H1 (cell line): ENCODE measurements around the gene GNG12. TPM values are rescaled to one million over a fixed set of nuclear protein-coding genes. Genes with fewer than 3 reads are reported as not detected.

Source experiments
- CTCF ChIA-PET: fragments of 300-600 bp; sonication (Branson Sonifier 250); formaldehyde crosslinking; loops from one replicate; lab custom pipeline; 2021; ENCODE audit not compliant: partially characterized antibody; lab: Charles Lee
- POLR2A ChIA-PET: fragments of 300-600 bp; sonication (Branson Sonifier 250); formaldehyde crosslinking; loops from one replicate; lab custom pipeline; 2021; ENCODE audit warnings: inconsistent platforms; ENCODE audit not compliant: partially characterized antibody; lab: Charles Lee
- DNase-seq, 2 experiments: peaks; one replicate each; pipeline versions ENCODE4 v3.0.0 to v3.0.0-alpha.2; 2010 to 2022; ENCODE audit warnings: low spot score in 2 of 2, low read depth in 1 of 2, mixed read lengths in 1 of 2
- FAIRE-seq: peaks from 2 replicates; lab custom pipeline; 2011; peaks lifted over from hg19 to GRCh38; lab: Jason Lieb, UNC
- H2AFZ ChIP-seq: 2 replicates; pipeline ENCODE4 v1.8.1; 2012; ENCODE audit warnings: low read length, inconsistent platforms
- H2AK5ac ChIP-seq: 2 replicates; pipeline ENCODE4 v1.6.1; 2013; ENCODE audit warnings: low read depth, low read length
- H2BK120ac ChIP-seq: replicated peaks from 2 replicates; pipeline ENCODE3; 2013; ENCODE audit warnings: low read depth, low read length, inconsistent platforms
- H2BK12ac ChIP-seq: 2 replicates; pipeline ENCODE4 v1.6.1; 2013; ENCODE audit warnings: low read depth, low read length
- H2BK15ac ChIP-seq: 2 replicates; pipeline ENCODE4 v1.6.1; 2013; ENCODE audit warnings: low read length
- H2BK20ac ChIP-seq: 2 replicates; pipeline ENCODE4 v1.6.1; 2013; ENCODE audit warnings: low read length
- H2BK5ac ChIP-seq: 2 replicates; pipeline ENCODE4 v1.6.1; 2013; ENCODE audit warnings: low read depth, low read length
- H3K14ac ChIP-seq: 2 replicates; pipeline ENCODE4 v1.6.1; 2013; ENCODE audit warnings: inconsistent platforms; ENCODE audit not compliant: insufficient read length
- H3K18ac ChIP-seq: 2 replicates; pipeline ENCODE4 v1.6.1; 2013; ENCODE audit warnings: low read length; ENCODE audit errors: extremely low read depth
- H3K23ac ChIP-seq: 2 replicates; pipeline ENCODE4 v1.6.1; 2013; ENCODE audit warnings: inconsistent platforms; ENCODE audit not compliant: insufficient read length
- H3K23me2 ChIP-seq: 2 replicates; pipeline ENCODE4 v1.6.1; 2013; ENCODE audit warnings: low read depth, low read length
- H3K27ac ChIP-seq: 2 replicates; pipeline ENCODE4 v1.6.1; 2011; ENCODE audit warnings: low read depth, low read length, inconsistent platforms
- H3K27me3 ChIP-seq, 4 experiments: replicated peaks in 1 of 4; 1 replicate in 1 of 4; 2 replicates in 3 of 4; pipeline versions ENCODE4 v1.6.1 to v1.8.1; 2011 to 2013; ENCODE audit warnings: low read length in 3 of 4, mild to moderate bottlenecking in 3 of 4, inconsistent platforms in 2 of 4, mixed read lengths in 2 of 4, moderate library complexity in 1 of 4; ENCODE audit not compliant: control insufficient read depth in 3 of 4, insufficient read depth in 3 of 4; ENCODE audit errors: extremely low read depth in 1 of 4
- H3K36me3 ChIP-seq, 4 experiments: 2 replicates each; pipeline versions ENCODE4 v1.6.1 to v1.8.1; 2011 to 2013; ENCODE audit warnings: mild to moderate bottlenecking in 4 of 4, low read length in 3 of 4, moderate library complexity in 2 of 4, control low read depth in 1 of 4, inconsistent platforms in 1 of 4; ENCODE audit not compliant: insufficient read depth in 4 of 4, control insufficient read depth in 2 of 4
- H3K4ac ChIP-seq: replicated peaks from 2 replicates; pipeline ENCODE3; 2013; ENCODE audit warnings: low read length, low read depth, mixed read lengths, inconsistent platforms; ENCODE audit not compliant: insufficient read length
- H3K4me1 ChIP-seq, 4 experiments: replicated peaks in 1 of 4; 1 replicate in 1 of 4; 2 replicates in 3 of 4; pipeline versions ENCODE4 v1.6.1 to v1.8.1; 2011 to 2013; ENCODE audit warnings: low read length in 3 of 4, inconsistent platforms in 2 of 4, mixed read lengths in 1 of 4; ENCODE audit not compliant: insufficient read depth in 4 of 4, control insufficient read depth in 3 of 4
- H3K4me2 ChIP-seq, 2 experiments: 2 replicates each; pipeline versions ENCODE4 v1.6.1 to v1.8.1; 2011 to 2013; ENCODE audit warnings: low read depth in 2 of 2, low read length in 2 of 2, control low read depth in 1 of 2, inconsistent platforms in 1 of 2, mild to moderate bottlenecking in 1 of 2; ENCODE audit not compliant: insufficient read depth in 1 of 2
- H3K4me3 ChIP-seq, 4 experiments: fragments of 200-600, 300-600 bp in 1 of 4; sonication (generic), shearing (Covaris generic), sonication (Bioruptor Twin) in 1 of 4; 2 replicates each; pipeline versions ENCODE4 v1.5.1 to v1.8.1; 2011 to 2016; ENCODE audit warnings: low read length in 4 of 4, low read depth in 3 of 4, control low read depth in 2 of 4, inconsistent platforms in 2 of 4, mild to moderate bottlenecking in 2 of 4, mixed read lengths in 1 of 4, moderate library complexity in 1 of 4; ENCODE audit not compliant: insufficient read depth in 2 of 4; ENCODE audit errors: extremely low read depth in 1 of 4
- H3K56ac ChIP-seq: replicated peaks from 2 replicates; pipeline ENCODE3; 2013; ENCODE audit warnings: low read depth, mild to moderate bottlenecking, mixed read lengths, low read length, inconsistent platforms; ENCODE audit not compliant: insufficient read length
- H3K79me1 ChIP-seq: 2 replicates; pipeline ENCODE4 v1.6.1; 2013; ENCODE audit warnings: low read depth, low read length, control low read depth
- H3K79me2 ChIP-seq, 2 experiments: 2 replicates each; pipeline versions ENCODE4 v1.6.1 to v1.8.1; 2012 to 2013; ENCODE audit warnings: low read length in 2 of 2, mild to moderate bottlenecking in 2 of 2, inconsistent platforms in 1 of 2; ENCODE audit not compliant: insufficient read depth in 2 of 2, control insufficient read depth in 1 of 2
- H3K9ac ChIP-seq, 4 experiments: replicated peaks in 1 of 4; 1 replicate in 1 of 4; 2 replicates in 3 of 4; pipeline versions ENCODE4 v1.6.1 to v1.8.1; 2011 to 2013; ENCODE audit warnings: low read depth in 3 of 4, low read length in 3 of 4, control low read depth in 2 of 4, mild to moderate bottlenecking in 2 of 4, moderate library complexity in 2 of 4, inconsistent platforms in 1 of 4; ENCODE audit errors: extremely low read depth in 1 of 4
- H3K9me3 ChIP-seq, 2 experiments: 2 replicates each; pipeline versions ENCODE4 v1.6.1 to v1.8.1; 2012 to 2013; ENCODE audit warnings: mild to moderate bottlenecking in 2 of 2, moderate library complexity in 2 of 2, control low read depth in 1 of 2, inconsistent platforms in 1 of 2, low read depth in 1 of 2, low read length in 1 of 2, mixed read lengths in 1 of 2; ENCODE audit not compliant: insufficient read depth in 2 of 2
- H4K20me1 ChIP-seq, 2 experiments: replicated peaks in 1 of 2; 2 replicates each; pipeline versions ENCODE3 to v1.8.1; 2011 to 2013; ENCODE audit warnings: inconsistent platforms in 2 of 2, low read length in 2 of 2, mild to moderate bottlenecking in 1 of 2; ENCODE audit not compliant: insufficient read depth in 2 of 2, control insufficient read depth in 1 of 2
- H4K5ac ChIP-seq: 2 replicates; pipeline ENCODE4 v1.6.1; 2013; ENCODE audit warnings: low read length, low read depth, mixed read lengths, inconsistent platforms; ENCODE audit not compliant: insufficient read length
- H4K8ac ChIP-seq: 2 replicates; pipeline ENCODE4 v1.8.0; 2013; ENCODE audit warnings: mild to moderate bottlenecking, moderate library complexity, low read length, inconsistent platforms; ENCODE audit not compliant: insufficient read depth; ENCODE audit errors: extremely low read depth
- H4K91ac ChIP-seq: replicated peaks from 2 replicates; pipeline ENCODE3; 2013; ENCODE audit warnings: low read length, mixed read lengths, inconsistent platforms; ENCODE audit not compliant: insufficient read length
- BACH1 ChIP-seq: IDR thresholded peaks from 2 replicates; pipeline ENCODE4 v1.6.1; 2012; ENCODE audit warnings: low read length, improper control_type of control experiment
- BCL11A ChIP-seq, 2 experiments: IDR thresholded peaks; one replicate each; pipeline ENCODE4 v1.6.1; 2011; ENCODE audit warnings: low read depth in 2 of 2, low read length in 2 of 2, mild to moderate bottlenecking in 2 of 2
- BRCA1 ChIP-seq: IDR thresholded peaks from 2 replicates; pipeline ENCODE4 v1.6.1; 2012; ENCODE audit warnings: low read depth, low read length, improper control_type of control experiment
- CBX5 ChIP-seq: fragments of 300-800, 300-1000 bp; sonication (generic); IDR thresholded peaks from 2 replicates; pipeline ENCODE4 v1.7.1; 2016; ENCODE audit warnings: antibody characterized with exemption, low read length, low read depth
- CBX8 ChIP-seq: fragments of 300-800, 300-1000 bp; sonication (generic); IDR thresholded peaks from 2 replicates; pipeline ENCODE4 v1.7.1; 2016; ENCODE audit warnings: low read depth, low read length, borderline replicate concordance
- CTCF ChIP-seq, 3 experiments: IDR thresholded peaks; 1 replicate in 2 of 3; 2 replicates in 1 of 3; pipeline versions ENCODE4 v1.5.1 to v1.6.1; 2011; ENCODE audit warnings: low read length in 3 of 3, mild to moderate bottlenecking in 3 of 3, inconsistent platforms in 2 of 3, low read depth in 1 of 3, moderate library complexity in 1 of 3; ENCODE audit not compliant: insufficient read depth in 1 of 3; ENCODE audit errors: control extremely low read depth in 1 of 3
- HDAC6 ChIP-seq: IDR thresholded peaks from one replicate; pipeline ENCODE4 v1.7.1; 2012; ENCODE audit warnings: low read depth, mild to moderate bottlenecking, inconsistent platforms, low read length, moderate library complexity
- MAFK ChIP-seq: IDR thresholded peaks from 2 replicates; pipeline ENCODE4 v1.6.1; 2012; ENCODE audit warnings: low read depth, mild to moderate bottlenecking, improper control_type of control experiment, low read length
- RXRA ChIP-seq: IDR thresholded peaks from 2 replicates; pipeline ENCODE4 v1.6.1; 2011; ENCODE audit warnings: low read depth, mild to moderate bottlenecking, low read length, moderate library complexity; ENCODE audit not compliant: insufficient read depth
- TEAD4 ChIP-seq: IDR thresholded peaks from 2 replicates; pipeline ENCODE4 v1.6.1; 2012; ENCODE audit warnings: low read depth, low read length, inconsistent platforms, mixed read lengths
- USF2 ChIP-seq: IDR thresholded peaks from 2 replicates; pipeline ENCODE4 v1.6.1; 2011; ENCODE audit warnings: low read length, improper control_type of control experiment
- WGBS, 2 experiments: shearing (Covaris generic) in 1 of 2; methylation state at CpG; one replicate each; pipeline versions ENCODE4 v1.1.6 to v1.1.7; 2013 to 2015; ENCODE audit warnings: low lambda C conversion rate in 2 of 2, mixed read lengths in 2 of 2, inconsistent platforms in 1 of 2, low coverage in 1 of 2, missing lambda C conversion rate in 1 of 2; ENCODE audit not compliant: insufficient replicate concordance in 2 of 2, insufficient coverage in 1 of 2, insufficient read length in 1 of 2; ENCODE audit errors: extremely low coverage in 1 of 2, missing lambda C conversion rate in 1 of 2; 5-methylcytosine and 5-hydroxymethylcytosine counted together
- polyA plus RNA-seq, 7 experiments: library from polyadenylated mRNA; depleted of rRNA in 3 of 7; stranded (reverse) in 5 of 7; unstranded in 2 of 7; fragments of >200 nt in 5 of 7; fragments of 200-250 nt in 2 of 7; gene quantifications; 1 replicate in 5 of 7; 2 replicates in 1 of 7; 4 replicates in 1 of 7; pipeline versions ENCODE4 v1.2.1 to v1.2.3, GENCODE V29; 2011 to 2013; ENCODE audit warnings: missing spikeins in 2 of 7, mixed read lengths in 2 of 7
- total RNA-seq: library from RNA; stranded (reverse); fragmentation: NEBNext Ultra II Directional; extraction: Animal tissue kit (Norgen Biotek cat#: 25700); gene quantifications from 2 replicates; pipeline ENCODE4 v1.2.1, GENCODE V29; 2021

The GNG12 gene
- total and polyA plus RNA-seq, 2 of the 8 experiments (the other 6 are each of a cell fraction or from before 2014, with no cell fraction given) = 11.4 to 35.8 TPM

- no peak for DNase-seq
- H3K9ac ChIP-seq = no peak overlapping the region
- H2BK120ac ChIP-seq = no peak overlapping the region
- WGBS, 2 experiments = 89% methylated on average over 4 of the region's 4 CpGs; no CpG with 5 or more reads in 1 of the 2 experiments
- no peak overlapping the region for H4K8ac ChIP-seq
- ChIA-PET CTCF (interaction anchor here (2.9 to 13.2 kb wide), 4 partner anchors 10 to 216 kb away, joined by 11 to 156 read pairs (median 24); no protein-coding TSS in a partner anchor), POLR2A (no interaction called here)
- 0 out of 8 replicates have a peak, but pooled peaks cover 0 to 3% (median 0%) of the 10 kb centered on the region in 4 experiments for H3K36me3 ChIP-seq
- no peak overlapping the region for H3K4ac ChIP-seq
- no peaks in the 10 kb centered on the region for H4K20me1 ChIP-seq
- H3K56ac ChIP-seq = no peak overlapping the region
- no peaks in the 10 kb centered on the region for H3K4me1 ChIP-seq
- H4K5ac ChIP-seq = no peak overlapping the region
- no peak overlapping the region for H4K91ac ChIP-seq
- H3K23ac ChIP-seq = no peak overlapping the region
- no peak overlapping the region for H3K4me3 ChIP-seq
- no peak overlapping the region for H2BK20ac ChIP-seq
- no peaks in the 10 kb centered on the region; a peak in 1 of 4 replicates for H3K79me2 ChIP-seq
- H3K18ac ChIP-seq = no peak overlapping the region
- no peaks in the 10 kb centered on the region for H3K27me3 ChIP-seq
- no peaks in the 10 kb centered on the region for H3K79me1 ChIP-seq
- H3K14ac ChIP-seq = no peak overlapping the region
- H2AFZ ChIP-seq = no peak overlapping the region
- H3K23me2 ChIP-seq = no peaks in the 10 kb centered on the region
- no peak overlapping the region for H2BK5ac ChIP-seq
- no peak overlapping the region for H2AK5ac ChIP-seq
- no peaks in the 10 kb centered on the region for H3K9me3 ChIP-seq
- H3K27ac ChIP-seq = no peak overlapping the region
- no peak overlapping the region for H2BK15ac ChIP-seq
- FAIRE-seq = no peak
- H2BK12ac ChIP-seq = no peak overlapping the region
- H3K4me2 ChIP-seq = no peak overlapping the region
- no peak for TF ChIP-seq CBX5
- TF ChIP-seq TEAD4 = no peak
- TF ChIP-seq CBX8 = no peak
- no peak for TF ChIP-seq BACH1
- no peak for TF ChIP-seq CTCF (IDR thresholded peaks at IDR 0.05; ENCODE audit: control extremely low read depth in 1 of 3, insufficient read depth in 1 of 3, low read depth in 1 of 3, low read length in 3 of 3)
- TF ChIP-seq MAFK = no peak
- no peak for TF ChIP-seq USF2
- TF ChIP-seq HDAC6 = no peak
- no peak for TF ChIP-seq BCL11A (IDR thresholded peaks at IDR 0.05; ENCODE audit: low read depth in 2 of 2, low read length in 2 of 2)
- TF ChIP-seq BRCA1 = no peak
- no peak for TF ChIP-seq RXRA
These were observed 55.8 kb downstream of the GNG12 start for GRCh38 chr1:67777440-67777839.
